Rectal smooth muscle tissue (tissue), 1 donor: ENCODE measurements around the gene BMPR1B.

Source experiments
- H3K27ac ChIP-seq: one replicate; pipeline ENCODE4 v1.7.0; 2013; ENCODE audit warnings: low read depth, low read length, inconsistent platforms
- H3K27me3 ChIP-seq: one replicate; pipeline ENCODE4 v1.7.0; 2013; ENCODE audit warnings: low read length; ENCODE audit not compliant: control insufficient read depth, insufficient read depth
- H3K36me3 ChIP-seq: one replicate; pipeline ENCODE4 v1.7.0; 2013; ENCODE audit warnings: low read length; ENCODE audit not compliant: control insufficient read depth, insufficient read depth
- H3K4me1 ChIP-seq: one replicate; pipeline ENCODE4 v1.7.0; 2013; ENCODE audit warnings: low read length; ENCODE audit not compliant: control insufficient read depth, insufficient read depth
- H3K4me3 ChIP-seq: one replicate; pipeline ENCODE4 v1.7.0; 2013; ENCODE audit warnings: low read length
- H3K9ac ChIP-seq: one replicate; pipeline ENCODE4 v1.7.0; 2013; ENCODE audit warnings: low read length

Gene BMPR1B

DNA sequence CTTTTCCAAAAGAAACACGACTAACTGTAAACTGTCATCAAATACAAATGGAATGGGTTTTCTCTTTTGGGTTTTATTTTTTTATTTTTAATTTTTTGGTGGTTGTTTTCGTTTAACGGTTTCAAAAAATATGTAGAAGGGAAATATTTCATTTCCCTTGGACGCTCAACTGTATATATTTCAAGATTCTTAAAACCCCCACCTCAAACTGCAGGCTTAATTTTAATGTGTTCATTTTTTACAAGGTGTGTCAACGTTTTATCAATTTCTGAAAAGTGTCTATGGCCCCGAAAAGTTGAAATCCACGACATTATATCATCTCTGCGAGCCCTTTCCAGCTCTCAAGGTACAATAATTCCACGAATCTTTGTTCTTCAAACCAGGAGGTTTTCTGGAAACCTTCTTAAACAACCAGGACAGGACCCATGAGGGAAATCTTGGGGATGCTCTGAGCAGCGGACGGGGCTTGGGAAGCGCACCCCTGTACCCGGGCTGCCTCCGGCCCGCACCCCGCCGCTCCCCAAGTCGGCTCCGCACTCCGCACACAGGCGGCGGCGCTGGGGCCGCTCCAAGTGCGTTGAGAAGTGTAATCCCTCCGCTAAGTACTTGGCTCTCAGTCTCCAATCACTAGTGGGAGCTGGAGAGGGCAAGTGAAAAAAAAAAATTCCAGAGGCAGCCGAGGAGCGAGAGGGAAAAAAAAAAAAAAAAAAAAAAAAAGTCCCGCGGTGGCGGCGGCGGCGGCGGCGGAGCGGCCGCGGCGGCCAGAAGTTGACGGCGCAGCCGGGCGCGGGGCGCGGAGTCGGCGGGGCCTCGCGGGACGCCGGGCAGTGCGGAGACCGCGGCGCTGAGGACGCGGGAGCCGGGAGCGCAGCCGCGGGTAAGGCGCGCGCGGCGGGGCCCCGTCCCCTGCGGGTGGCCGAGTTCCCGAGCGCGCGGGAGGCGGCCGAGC is at the start of gene BMPR1B:
Gene BMPR1B, plus strand, starts transcription at position 764 of the 949 bp plus-strand sequence. CDS start 346,470 bp downstream, outside the sequence.
- H3K27me3 ChIP-seq, result peaks cover 8% of the 10 kb centered on the region
- H3K27ac ChIP-seq, result peak within 1 kb of the TSS; percentile 62
- H3K36me3 ChIP-seq, result no peaks in the 10 kb centered on the region
- no peak within 1 kb of the TSS for H3K9ac ChIP-seq
- H3K4me1 ChIP-seq, result no peaks in the 10 kb centered on the region
- peak within 1 kb of the TSS; percentile 61 for H3K4me3 ChIP-seq

DNA sequence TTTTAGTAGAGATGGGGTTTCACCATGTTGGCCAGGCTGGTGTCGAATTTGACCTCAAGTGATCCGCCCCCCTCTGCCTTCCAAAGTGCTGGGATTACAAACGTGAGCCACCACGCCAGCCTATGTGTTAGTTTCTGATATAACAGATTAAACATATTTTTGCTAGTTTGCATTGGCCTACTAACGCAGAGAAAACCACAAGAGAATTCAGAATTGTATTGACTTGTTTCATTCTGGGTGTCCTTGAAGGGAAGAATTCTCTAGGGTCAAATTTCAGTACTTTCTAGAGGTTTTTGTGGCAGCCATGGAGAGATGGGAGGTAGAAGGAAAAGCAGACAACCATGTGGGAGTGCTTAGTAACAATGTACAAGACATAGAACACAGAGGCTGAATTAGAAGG is 46.1 kb upstream of the BMPR1B start:
- H3K36me3 ChIP-seq, result no peaks in the 10 kb centered on the region
- no peaks in the 10 kb centered on the region for H3K4me1 ChIP-seq
- H3K4me3 ChIP-seq, result no peak overlapping the region
- no peaks in the 10 kb centered on the region for H3K27me3 ChIP-seq
- no peak overlapping the region for H3K9ac ChIP-seq
- no peak overlapping the region for H3K27ac ChIP-seq

DNA sequence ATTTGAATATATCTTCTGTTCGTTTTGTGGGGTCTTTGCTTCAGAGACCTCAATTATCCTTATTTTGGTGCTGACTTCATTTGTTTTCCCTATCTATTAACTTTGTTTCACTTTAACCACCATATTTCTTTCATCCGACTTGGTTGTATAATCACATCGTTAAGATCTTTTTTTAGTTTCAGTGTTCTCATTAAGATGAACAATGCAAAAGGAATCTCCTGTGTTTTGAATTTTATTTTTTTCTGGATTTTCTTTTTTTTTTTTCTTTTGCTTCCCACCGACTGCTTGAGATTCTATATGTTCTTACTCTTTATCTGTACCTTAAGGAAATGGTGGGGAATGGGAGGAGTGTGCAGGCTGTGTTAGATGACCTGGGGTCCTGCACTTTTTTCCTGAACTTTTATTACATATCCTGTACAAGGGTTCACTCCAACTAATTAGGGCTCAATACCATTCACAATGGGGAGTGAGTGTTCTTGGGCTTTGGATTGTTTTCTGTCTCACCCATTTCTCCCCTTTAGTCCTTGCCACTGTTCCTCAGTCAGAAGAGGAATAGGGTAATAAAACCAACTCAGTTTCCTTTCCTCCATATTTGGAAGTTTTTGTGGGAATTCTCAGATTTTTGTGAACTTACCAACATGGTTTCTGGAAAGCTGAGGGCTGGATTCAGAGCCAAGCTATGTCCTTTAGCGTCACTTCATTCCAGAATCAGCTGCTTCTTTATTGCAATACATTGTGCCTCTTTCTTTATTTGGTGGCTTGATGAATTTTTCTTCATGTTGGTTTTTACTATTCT is 43.2 kb upstream of the BMPR1B start:
- H3K4me3 ChIP-seq, result no peak overlapping the region
- no peak overlapping the region for H3K27ac ChIP-seq
- no peaks in the 10 kb centered on the region for H3K36me3 ChIP-seq
- H3K4me1 ChIP-seq, result no peaks in the 10 kb centered on the region
- no peaks in the 10 kb centered on the region for H3K27me3 ChIP-seq
- H3K9ac ChIP-seq, result no peak overlapping the region

DNA sequence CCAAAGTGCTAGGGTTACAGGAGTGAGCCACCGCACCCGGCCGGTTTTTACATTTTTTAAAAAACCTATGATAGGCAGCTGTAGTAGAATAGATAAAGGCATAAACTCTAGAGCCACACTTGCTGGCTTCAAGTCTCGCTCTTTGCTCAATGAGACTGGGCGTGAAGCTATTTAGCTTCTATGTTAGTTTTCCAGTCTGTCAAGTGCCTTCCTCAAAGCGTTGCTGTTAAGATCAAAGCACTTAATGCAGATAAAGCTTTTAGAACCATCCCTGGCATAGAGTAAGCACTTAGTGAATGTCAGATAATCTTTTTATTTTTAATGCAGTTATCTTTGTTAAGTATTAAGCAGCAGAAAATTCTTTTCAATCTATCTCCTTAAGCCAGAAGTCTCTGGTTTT is 42.0 kb upstream of the BMPR1B start:
- Histone ChIP-seq H3K36me3 (no peaks in the 10 kb centered on the region), H3K27me3 (no peaks in the 10 kb centered on the region), H3K4me3 (no peak overlapping the region), H3K9ac (no peak overlapping the region), H3K27ac (no peak overlapping the region), H3K4me1 (no peaks in the 10 kb centered on the region)

DNA sequence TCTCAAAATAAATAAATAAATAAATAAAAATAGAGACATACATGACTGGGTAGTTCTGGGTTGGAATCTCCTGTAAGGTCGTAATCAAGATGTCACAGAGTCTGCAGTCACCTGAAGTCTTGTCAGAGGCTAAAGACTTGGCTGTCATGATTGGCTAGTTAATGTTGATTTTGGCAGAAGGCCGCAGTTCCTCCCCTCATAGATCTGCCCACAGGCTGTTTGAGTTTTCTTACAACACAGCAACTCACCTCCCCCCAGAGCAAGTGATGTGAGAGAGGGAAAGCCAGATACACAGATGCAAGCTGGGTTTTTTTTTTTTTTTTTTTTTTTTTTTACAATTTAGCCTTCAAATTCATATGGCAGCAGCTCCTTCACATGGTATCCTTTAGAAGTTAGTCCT is 36.4 kb upstream of the BMPR1B start:
- H3K4me1 ChIP-seq, result no peaks in the 10 kb centered on the region
- H3K36me3 ChIP-seq, result no peaks in the 10 kb centered on the region
- no peak overlapping the region for H3K4me3 ChIP-seq
- no peak overlapping the region for H3K27ac ChIP-seq
- no peaks in the 10 kb centered on the region for H3K27me3 ChIP-seq
- H3K9ac ChIP-seq, result no peak overlapping the region

DNA sequence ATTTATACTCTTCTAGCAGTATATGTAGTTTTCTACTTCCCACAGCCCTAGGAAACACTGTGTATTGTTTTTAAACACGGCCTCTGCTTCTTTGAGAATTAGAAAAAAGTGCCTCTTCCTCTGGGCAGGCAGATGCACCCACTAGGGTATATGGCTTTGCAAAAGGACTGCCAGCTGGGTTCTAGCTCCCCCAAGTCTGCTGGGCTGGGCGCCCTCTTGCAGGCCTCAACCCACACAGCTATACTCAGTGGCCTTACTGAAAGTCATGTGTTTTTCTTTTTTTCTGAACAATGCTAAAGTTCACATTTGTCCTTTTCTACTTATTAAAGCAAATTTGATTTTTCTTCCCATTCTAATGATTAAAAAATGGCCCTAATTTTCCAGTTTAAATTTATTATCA is 35.5 kb upstream of the BMPR1B start:
- Histone ChIP-seq H3K36me3 (no peaks in the 10 kb centered on the region), H3K4me3 (no peak overlapping the region), H3K27me3 (no peaks in the 10 kb centered on the region), H3K27ac (no peak overlapping the region), H3K4me1 (no peaks in the 10 kb centered on the region), H3K9ac (no peak overlapping the region)

DNA sequence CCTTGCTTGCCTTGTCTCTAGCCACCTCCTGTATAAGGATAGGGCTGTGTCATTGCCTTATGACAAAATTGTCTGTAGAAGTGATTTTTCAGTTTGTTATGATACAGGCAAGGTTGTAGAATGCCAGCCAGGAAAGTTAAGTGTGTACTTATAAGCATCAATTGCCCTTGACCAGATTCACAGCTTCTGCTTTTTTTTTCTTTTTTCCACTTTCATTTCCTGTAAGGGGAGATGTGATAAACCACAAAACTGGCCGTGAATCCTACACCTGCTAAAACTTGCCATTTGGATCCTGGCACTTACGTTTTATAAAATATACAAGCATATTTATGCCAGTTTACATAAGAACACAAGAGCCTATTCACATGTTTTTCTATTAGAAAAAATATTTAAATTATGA is 35.0 kb upstream of the BMPR1B start:
- no peaks in the 10 kb centered on the region for H3K36me3 ChIP-seq
- H3K4me1 ChIP-seq, result no peaks in the 10 kb centered on the region
- H3K4me3 ChIP-seq, result no peak overlapping the region
- no peak overlapping the region for H3K27ac ChIP-seq
- H3K9ac ChIP-seq, result no peak overlapping the region
- H3K27me3 ChIP-seq, result no peaks in the 10 kb centered on the region

DNA sequence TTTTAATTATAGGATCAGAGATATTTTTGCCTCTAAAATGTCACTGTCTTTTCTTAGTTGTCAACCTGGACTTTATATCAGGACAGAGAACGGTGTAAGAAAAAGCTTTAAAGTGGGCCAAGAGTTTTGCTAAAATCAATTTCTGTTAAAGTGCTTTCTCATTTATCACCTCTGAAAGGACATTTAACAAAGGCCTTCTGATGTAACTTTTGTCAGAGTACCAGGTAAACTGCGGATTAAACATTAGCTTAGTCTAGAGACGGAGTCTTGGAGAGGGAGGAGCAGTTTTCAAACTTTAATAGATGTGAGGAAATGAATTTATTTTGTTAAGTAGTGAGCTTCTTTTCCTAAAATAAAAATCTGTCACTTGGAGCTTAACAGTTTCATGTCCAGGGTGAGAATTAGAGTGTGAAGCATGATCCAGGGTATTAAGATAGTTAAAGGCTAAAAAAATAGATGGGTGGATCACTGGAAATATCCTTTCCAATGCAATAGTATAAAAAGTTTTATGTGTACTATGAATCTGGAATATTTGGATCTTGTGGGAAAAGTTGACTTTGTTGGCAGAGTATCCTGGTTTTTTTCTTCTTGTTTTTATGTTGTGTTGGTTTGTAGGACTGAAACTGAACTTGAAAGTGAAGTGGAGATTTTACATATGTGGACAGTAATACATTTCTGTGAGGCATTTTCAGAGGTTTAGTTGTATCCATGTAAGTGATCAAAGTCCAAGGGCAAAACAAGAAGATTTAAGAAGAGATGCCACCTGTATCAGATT is 33.6 kb upstream of the BMPR1B start:
- no peaks in the 10 kb centered on the region for H3K27me3 ChIP-seq
- H3K4me3 ChIP-seq, result no peak overlapping the region
- no peak overlapping the region for H3K27ac ChIP-seq
- H3K4me1 ChIP-seq, result no peaks in the 10 kb centered on the region
- H3K36me3 ChIP-seq, result no peaks in the 10 kb centered on the region
- H3K9ac ChIP-seq, result no peak overlapping the region

DNA sequence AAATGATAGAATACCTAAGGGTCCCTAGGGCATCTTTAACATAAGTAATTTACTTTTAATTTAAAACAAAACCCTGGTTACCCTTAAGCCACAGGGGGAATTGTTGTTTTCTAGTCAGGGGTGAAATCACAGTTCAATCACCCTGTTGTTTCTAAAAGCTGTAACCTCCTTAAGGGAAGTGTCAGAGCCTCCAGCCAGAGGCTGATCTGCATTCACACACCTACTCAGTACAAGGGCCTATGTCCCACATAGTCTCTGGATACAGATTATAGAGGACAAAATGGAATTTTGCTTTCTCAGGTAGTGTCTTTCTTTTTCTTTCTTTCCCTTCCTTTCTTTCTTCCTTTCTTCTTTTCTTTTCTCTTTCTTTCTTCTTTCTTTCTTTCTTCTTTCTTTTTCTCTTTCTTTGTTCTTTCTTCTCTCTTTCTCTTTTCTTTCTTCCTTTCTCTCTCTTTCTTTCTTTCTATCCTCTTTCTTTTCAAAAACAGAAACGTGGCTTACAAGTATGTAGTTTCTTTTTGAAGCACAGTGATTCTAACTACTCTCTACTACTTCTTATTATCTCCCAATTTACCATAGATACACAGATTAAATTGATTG is 31.1 kb upstream of the BMPR1B start:
- H3K36me3 ChIP-seq, result no peaks in the 10 kb centered on the region
- no peaks in the 10 kb centered on the region for H3K4me1 ChIP-seq
- H3K4me3 ChIP-seq, result no peak overlapping the region
- H3K27me3 ChIP-seq, result no peaks in the 10 kb centered on the region
- H3K9ac ChIP-seq, result no peak overlapping the region
- H3K27ac ChIP-seq, result no peak overlapping the region

DNA sequence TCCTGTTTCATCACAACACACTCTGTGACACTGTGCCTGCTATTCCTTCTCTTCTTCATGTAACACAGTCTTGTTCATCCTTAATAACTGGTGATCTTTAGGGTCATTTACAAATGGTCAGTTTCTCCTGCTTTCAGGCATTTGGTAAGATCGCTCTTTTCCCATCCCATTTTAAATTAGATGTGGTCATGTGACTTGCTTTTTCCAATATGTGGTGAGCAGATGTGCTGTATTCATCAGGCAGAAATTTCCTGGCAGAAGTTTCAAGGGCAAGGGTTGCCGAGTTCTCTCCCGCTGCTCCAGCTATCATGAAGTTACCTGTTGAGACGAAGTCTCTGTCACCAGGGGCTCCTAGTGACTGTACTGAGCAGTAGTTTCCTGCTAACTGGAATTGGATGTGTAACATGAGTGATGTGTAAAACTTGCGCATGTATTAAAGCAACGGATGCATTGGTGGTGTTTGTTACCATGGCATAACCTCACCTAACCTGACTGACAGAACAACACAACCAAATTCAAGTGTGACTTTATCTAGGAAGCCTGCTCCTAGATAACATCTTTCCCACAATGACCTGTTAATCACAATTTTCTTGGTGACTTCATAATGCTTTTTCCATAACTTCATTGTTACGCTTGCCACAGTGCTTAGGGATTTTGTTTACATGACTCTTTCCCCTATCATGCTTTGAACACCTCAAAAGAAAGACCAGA is 29.5 kb upstream of the BMPR1B start:
- Histone ChIP-seq H3K4me3 (no peak overlapping the region), H3K9ac (no peak overlapping the region), H3K36me3 (no peaks in the 10 kb centered on the region), H3K27me3 (no peaks in the 10 kb centered on the region), H3K27ac (no peak overlapping the region), H3K4me1 (no peaks in the 10 kb centered on the region)

DNA sequence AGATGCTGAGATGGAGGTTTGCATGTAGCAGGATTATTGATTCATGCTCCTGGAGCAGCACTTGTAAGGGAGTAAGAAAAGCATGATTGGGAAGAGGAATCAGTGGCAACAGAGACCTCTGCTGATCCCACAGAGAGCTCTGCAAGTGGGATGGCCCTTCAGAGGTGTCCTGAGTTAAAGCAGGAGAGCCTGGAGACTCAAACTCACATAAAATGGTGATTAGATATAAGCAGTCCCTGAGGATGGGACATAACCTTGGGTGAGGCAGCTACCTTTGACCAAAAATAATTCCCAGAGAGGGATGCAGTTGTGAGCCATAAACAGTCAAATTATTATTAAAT is 25.4 kb upstream of the BMPR1B start:
- Histone ChIP-seq H3K36me3 (no peaks in the 10 kb centered on the region), H3K4me1 (no peaks in the 10 kb centered on the region), H3K27ac (no peak overlapping the region), H3K4me3 (no peak overlapping the region), H3K27me3 (no peaks in the 10 kb centered on the region), H3K9ac (no peak overlapping the region)
